Stimulated activated CD4-positive, alpha-beta T cell treated with anti-CD3 and anti-CD28 coated beads, Interleukin-1b, Interleukin-23, amount 100 ng/mL, for 48 hours (primary cell): ENCODE results near the gene DNAJA3.
"Not testable (repeated sequence)": the region's sequence is repeated elsewhere in the genome, so short reads cannot be mapped to it uniquely, and the experiment has no call there.

Source experiments
- DNase-seq: peaks from one replicate; pipeline ENCODE4 v3.0.0-alpha.2; 2020

Gene DNAJA3

DNA sequence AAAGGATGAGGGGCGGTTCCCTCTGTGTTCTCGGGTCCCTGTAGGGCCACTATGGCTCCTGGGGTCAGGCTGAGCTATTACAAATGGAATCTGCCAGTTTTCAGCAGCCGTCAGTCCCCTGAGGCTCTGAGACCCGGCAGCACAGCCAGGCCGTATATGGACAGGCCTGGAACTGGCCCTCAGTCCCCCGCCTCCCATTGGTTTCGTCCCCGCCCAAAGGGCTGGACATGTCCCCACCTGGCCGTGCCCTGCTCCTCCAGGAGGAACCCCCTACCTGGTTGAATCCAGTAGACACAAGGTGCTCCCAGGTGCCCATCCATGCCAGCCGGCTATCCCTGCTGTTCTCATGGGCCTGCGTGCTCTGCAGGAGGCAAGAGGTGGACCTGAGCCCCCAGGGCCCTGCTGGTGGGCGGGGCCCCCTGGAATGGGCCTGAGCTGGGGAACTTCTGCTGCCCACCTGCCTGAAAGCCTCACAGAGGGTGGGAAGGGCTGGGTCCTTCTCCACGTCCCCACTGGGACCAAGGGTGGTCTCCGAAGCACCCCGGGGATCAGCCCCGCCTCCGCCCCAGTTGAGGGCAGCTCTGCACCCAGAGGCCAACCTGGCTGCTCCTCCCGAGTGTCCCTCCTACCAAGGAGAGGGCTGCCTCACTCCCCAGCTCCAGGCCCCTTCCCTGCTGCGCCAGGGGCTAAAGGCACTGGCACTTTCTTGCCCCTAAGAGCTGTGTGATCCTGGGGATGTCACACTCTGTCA, 37.2 kb upstream of the DNAJA3 start:
- no peak for DNase-seq

GRCh38 chr16:4389051-4389955, 36.4 kb upstream of the DNAJA3 start:
- no peak for DNase-seq

DNA sequence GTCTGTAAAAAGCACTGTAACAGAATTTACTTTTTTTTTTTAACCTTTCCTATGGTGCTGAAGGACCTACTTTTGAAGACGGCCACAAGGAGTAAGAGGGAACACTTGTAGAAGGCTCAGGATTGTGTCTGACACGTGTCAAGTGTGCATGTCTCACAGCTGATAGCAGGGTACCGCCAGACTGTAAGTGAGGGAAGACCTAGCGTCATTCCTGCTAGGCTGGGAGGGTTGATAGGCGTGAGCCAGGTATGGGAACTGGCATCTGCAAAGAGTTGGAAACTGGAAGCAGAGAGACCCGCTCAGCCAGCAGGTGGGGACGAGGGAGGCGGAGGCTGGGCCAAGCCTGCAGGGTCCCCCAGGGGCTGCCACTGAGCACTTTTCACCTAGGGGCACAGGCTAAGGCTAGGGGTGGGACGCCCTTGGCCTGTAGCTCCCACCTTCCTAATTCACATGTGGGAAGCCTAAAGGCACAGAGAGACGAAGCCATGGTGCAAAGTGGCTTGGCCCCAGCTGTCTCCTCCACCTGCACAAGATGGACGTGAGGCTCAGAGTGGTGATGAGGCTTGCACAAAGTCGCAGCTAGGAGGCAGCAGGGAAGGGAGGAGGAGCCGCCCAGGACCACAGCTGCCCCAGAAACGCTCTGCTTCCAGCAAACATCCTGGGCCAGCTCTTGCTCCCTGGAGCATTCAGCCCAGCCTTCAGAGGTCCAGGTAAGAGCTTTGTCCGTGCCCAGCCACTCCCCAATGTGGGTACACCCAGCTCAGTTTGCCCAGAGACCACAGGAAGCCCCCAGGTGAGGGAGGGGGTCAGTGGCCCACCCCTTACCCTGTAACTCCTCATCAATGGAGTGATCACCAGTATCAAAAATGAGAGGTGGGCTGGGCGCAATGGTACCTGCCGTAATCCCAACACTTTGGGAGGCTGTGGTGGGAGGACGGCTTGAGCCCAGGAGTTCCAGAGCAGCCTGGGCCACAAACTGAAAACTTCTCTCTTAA, 35.1 kb upstream of the DNAJA3 start:
- no peak for DNase-seq

DNA sequence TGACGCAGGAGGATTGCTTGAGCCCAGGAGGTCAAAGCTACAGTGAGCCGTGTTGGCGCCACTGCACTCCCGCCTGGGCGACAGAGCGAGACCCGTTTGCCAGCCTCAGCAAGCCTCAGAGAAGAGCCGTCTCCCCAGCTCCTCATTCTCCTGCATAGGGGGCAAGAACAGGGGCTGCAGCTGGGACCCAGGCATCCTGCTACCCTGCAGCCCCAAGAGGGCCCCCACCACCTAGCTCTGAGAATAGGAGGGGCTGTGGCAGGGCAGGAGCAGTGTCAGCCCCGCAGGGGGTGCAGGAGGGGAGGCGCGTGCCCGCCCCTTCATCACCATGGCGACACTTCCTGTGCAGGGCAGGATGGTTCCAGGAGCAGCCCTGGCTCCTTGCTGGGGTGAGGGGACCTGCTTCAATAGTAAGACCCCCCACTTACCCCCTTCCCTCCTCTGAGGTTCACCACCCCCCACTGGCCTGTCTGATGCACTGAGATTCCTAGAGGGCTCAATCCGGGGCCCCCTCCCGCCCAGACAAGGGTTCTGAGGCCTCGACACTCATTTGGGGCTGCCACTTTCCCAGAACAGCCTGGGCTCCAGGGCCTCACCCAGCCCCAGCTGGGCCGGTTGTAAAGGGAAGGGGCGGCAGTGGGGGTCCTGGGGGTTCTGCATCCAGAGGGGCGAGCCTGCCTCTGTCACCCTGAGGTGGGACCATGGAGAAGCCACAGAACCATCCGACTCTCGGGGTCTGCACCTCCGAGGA, 33.9 kb upstream of the DNAJA3 start:
- DNase-seq: no peak

DNA sequence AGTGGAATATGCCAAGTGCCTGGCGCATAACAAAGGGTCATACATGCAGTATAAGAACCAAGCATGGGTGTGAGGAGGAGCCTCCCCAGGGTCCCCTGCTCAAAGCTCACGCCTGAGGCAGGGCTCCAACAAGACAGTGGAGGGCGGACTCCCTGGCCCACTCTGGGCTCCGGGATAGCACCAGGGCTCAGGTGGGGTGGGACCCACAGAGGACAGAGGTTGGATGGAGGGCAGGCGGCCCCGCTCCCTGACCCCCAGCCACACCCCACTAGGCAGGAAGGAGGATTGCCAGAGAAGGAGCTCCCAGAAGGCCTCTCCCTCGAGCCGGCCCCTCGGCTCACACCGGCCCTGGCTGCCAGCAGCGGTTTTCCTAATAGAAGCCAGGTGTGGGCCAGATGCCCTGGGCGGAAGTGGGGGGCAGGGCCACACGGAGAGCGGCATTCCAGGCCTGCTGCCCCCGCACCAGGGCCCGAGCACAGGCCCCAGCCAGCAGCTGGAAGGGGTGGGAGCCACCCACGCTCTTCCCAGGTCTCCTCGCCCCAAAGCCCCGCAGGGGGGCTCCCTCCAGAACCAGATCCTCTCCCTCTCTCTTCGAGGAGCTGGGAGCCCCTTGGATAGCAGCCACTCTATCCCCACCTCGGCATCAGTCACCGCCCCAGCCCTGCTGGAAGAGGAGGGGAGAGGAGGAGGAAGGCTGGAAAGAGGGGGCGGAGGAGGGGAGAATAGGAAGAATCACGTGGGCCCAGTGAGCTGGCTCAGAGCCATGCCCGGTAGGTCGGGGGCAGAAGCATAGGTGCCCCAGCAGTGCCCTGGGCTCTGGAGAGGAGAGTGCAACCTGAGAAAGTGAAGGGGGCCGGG, 33.1 kb upstream of the DNAJA3 start:
- no peak for DNase-seq

- no peak for DNase-seq
Measured at GRCh38 chr16:4393240-4393600, 32.4 kb upstream of the DNAJA3 start.

GRCh38 chr16:4393850-4394249, 31.8 kb upstream of the DNAJA3 start:
- DNase-seq: not testable (repeated sequence)

DNA sequence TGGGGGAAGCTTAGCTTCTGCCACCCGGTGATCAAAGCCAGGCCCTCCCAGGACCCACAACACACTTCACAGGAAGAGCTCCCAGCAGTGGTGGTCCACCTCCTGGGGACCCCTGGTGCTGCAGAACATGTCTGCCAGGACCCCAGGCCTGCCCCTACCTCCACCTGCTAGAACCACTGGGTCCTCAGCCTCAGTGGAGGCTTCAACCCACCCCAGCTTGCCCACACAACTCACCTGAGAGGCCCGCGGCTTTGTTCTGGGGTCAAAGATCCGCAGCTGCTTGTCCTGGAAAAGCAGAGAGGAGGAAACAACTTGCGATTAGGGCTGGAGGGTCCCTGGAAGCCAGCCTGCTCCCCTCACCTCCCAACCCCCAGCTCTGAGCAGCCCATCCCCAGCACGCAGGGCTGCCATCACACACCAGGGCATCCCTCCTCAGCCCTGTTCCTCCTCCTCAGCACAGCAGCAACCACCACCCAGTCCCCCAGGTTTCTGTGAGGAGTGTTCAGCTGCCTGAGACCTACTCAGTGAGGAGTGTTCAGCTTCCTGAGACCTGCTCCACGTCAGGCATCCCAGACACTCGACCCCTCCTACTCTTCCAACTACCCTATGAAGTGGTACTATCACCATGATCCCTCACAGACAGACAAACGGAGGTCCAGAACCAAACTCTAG, 30.5 kb upstream of the DNAJA3 start:
- DNase-seq: no peak

DNA sequence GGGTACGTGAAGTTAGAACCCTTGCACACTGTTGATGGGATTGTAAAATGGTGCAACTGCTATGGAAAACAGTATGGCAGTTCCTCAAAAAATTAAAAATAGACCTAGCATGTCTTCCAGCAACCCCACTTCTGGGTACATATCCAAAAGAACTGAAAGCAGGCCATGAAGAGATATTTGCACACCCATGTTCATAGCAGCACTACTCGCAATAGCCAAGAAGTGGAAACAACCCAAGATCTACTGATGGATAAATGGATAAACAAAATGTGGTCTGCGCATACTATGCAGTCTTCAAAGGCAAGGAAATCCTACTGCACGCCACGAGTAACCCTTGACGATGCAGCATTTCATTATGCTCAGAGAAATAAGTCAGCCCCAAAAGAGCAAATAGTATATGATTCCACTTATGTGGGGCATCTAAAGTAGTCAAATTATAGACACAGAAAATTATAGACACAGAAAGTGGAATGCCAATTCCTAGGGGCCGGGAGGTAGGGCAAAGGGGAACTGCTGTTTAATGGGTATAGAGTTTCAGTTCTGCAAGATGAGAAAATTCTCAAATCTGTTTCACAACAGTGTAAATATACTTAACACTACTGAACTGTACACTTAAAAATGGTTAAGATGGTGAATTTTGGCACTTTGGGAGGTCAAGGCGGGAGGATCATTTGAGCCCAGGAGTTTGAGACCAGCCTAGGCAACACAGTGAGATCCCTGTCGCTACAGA, 26.5 kb upstream of the DNAJA3 start:
- no peak for DNase-seq

DNA sequence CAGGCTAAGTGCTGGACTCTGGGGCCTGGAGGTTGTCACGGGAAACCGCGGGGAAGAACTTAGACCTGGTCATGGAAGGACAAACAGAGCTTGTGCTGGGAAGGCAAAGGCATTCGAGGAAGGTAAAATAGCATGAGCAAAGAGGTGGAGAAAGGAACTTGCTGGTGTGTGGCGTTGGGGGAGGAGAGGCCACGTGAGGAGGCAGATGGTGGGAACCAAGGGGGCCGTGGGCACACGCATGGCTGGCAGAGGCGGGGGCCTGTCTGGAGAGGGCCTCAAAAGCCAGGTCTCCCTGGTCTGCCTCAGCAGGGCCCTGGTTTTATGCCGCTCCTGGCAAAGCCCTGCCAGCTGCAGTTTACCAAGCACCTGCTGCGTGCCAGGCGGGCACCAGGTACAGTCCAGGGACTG, 24.6 kb upstream of the DNAJA3 start:
- DNase-seq: no peak

- no peak for DNase-seq
Measured at GRCh38 chr16:4401510-4401909, 24.2 kb upstream of the DNAJA3 start.

DNA sequence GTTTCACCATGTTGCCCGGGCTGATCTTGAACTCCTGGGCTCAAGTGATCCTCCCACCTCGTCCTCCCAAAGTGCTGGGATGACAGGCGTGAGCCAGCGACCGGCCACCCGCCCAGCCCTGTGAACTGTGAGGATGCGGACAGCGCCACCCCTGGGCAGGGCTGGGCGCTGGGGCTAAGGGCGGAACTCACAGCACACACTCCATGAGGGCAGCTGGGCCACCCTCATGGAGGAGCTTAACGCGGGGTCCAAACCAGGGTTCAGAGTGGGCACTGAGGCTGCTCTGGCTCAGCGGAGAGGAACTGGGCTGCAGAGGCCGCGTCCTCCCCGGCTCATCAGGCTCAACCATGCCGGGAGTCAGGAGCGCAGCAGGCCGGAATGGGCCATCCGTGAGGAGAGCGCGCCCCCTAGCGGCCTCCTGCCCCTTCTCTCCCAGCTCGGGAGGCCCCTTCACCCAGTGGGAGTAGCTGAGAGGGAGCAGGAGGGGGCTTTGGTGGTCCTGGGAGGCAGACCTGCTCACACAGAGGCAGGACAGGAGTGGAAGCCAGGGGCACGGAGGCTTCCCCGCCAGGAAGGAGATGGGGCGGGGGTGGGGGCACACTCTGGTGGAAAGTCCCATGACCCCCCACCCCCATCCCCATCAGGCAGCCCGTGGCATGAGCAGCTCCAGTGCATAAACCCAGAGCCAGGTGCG, 23.1 kb upstream of the DNAJA3 start:
- DNase-seq: peak; percentile 59

DNA sequence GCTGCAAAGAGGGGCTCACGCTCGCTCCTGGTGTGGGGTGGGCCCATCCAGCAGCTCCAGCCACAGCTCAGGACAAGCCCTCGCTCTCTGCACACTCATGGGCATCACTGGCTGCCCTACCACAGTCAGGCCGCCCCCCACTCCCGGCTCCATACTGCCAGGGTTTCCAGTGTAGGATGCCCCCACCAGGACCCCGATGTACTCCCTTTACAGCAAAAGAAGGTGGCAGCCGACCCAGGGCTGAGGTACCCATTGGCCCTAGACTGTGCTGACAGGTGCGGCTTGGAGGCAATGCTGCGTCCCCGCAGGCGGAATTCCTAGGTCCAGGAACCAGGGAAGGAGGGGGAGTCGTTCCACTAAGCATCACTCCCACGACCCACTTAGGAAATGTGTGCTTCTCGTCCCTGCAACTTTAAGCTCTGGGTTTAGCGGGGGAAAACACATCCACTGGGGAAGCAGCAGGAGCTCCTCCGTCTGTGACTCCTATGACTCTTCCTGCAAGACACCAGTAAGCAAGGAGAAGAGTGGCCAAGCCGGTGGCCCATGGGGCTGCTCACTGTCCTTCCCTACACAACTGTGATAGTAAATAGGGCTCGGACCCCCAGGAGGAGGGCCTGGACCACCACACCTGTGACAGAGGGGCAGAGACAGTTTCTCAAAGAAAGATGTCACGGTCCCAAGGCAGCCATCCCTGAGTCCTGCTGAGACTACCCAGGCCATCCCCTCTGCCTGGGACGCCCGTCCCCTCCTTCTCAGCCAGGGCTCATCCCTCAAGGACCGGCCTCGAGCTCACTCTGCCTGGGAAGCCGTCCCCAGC, 22.3 kb upstream of the DNAJA3 start:
- DNase-seq: no peak

DNA sequence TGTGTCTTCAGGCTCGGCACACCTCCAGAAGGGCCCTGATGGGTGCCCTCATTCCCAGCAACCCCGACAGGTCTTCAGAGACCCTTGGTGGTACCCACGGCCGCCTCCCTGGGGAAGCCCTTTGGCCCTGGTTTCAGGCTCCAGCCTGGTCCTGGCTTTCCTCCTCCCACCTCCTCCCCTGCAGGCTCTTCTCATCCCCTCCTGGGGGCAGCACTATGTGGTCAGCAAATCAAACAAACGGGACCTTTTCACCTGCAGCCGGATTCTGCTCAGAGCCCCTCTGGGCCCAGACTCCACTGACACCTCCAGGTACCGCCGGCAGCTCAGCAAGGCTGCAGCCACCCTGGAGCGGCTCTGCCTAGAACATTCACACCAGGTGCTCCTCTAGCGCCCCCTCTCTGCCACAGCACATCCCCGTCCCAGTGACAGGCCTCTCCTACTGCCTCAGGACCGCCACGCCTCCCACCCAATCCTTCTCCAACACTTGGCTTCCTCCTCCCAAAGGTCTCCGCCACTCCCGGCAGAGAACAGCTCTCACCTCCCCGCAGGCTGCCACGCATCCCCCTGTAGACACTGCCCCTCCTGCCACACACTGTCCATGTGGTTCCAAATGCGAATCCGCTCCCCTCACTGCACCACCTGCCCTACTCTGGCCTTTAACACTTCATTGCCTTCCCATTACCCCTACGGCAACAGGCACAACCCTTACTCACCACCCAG, 21.3 kb upstream of the DNAJA3 start:
- DNase-seq: peak; percentile 26

DNA sequence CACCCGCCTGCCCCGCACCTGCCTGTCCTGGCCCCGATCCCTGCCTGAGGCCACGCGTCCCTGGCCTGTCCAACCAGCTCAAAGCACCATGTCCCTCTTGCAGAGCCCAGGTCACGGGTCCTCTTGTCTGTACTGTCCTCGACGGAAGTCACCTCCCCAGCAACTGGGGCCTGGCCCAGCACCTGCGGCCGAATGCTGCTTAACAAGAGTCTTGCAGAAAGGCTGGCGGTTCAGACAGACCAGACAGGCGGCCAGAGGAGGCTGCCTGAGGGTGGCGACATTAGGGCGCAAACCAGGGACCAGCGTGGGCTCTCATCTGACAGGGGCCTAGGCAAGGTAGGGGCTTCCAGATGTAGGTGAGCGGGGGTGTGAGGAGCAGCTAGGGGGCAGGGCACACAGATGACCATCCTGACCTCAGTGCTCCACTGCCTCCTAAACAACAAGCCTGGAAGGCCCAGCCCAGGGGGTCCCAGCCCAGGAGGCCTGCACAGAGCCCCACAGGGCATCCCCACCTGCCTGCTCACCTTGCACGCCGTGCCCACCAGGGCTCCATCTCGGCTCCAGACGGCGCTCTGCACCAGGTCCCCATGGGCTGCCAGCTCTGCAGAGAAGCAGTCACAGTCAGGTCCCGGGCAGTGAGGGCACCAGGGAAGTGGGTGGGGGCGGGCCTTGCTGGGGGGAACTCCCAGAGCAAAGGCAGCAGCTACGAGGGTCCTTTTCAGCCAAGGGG, 20.5 kb upstream of the DNAJA3 start:
- DNase-seq: no peak

GRCh38 chr16:4407543-4408322, 17.9 kb upstream of the DNAJA3 start:
- DNase-seq: no peak
